OCI-LY7 (cell line): Measurements from ENCODE around the gene RNF224. TPM values are rescaled to one million over a fixed set of nuclear protein-coding genes. Genes with fewer than 3 reads are reported as not detected.
A peak's percentile ranks its signal among the peaks of the same experiment; 100 is the strongest.

Experiments
- BruUV-seq: library from RNA; stranded (reverse); fragments of 400-500 nt; replicated peaks from 2 replicates; lab custom pipeline; 2021; lab: Mats Ljungman, UMichigan
- CTCF ChIA-PET: fragments of 300-600 bp; sonication (Branson Sonifier 250); formaldehyde crosslinking; loops from one replicate; lab custom pipeline; 2022; ENCODE audit warnings: antibody characterized with exemption; ENCODE audit not compliant: unreplicated experiment; lab: Charles Lee
- POLR2A ChIA-PET: fragments of 300-600 bp; sonication (Branson Sonifier 250); formaldehyde crosslinking; loops from one replicate; lab custom pipeline; 2022; ENCODE audit warnings: antibody characterized with exemption; lab: Charles Lee
- DNase-seq: peaks from one replicate; pipeline ENCODE4 v3.0.0-alpha.2; 2015; ENCODE audit warnings: low spot score
- H2AFZ ChIP-seq: fragments of 200-600 bp; sonication (generic), shearing (Covaris generic); 2 replicates; pipeline ENCODE4 v1.6.1; 2014; ENCODE audit warnings: mild to moderate bottlenecking, antibody characterized with exemption, low read length, moderate library complexity
- H3K27ac ChIP-seq: fragments of 200-600 bp; sonication (generic); 2 replicates; pipeline ENCODE4 v1.5.1; 2014; ENCODE audit warnings: mixed run types, low read depth, mild to moderate bottlenecking, moderate library complexity, low read length, inconsistent platforms; ENCODE audit not compliant: poor library complexity, severe bottlenecking
- H3K36me3 ChIP-seq: fragments of 200-600 bp; sonication (generic); 2 replicates; pipeline ENCODE4 v1.6.1; 2014; ENCODE audit warnings: mild to moderate bottlenecking, antibody characterized with exemption, low read length, moderate library complexity, mixed read lengths; ENCODE audit not compliant: insufficient read depth
- H3K4me1 ChIP-seq: fragments of 200-600 bp; sonication (generic); 2 replicates; pipeline ENCODE4 v1.5.1; 2014; ENCODE audit warnings: mild to moderate bottlenecking, low read length; ENCODE audit not compliant: insufficient read depth, poor library complexity, severe bottlenecking
- H3K4me2 ChIP-seq: fragments of 200-600 bp; sonication (generic); 2 replicates; pipeline ENCODE4 v1.6.1; 2014; ENCODE audit warnings: mild to moderate bottlenecking, low read length
- H3K4me3 ChIP-seq: fragments of 200-600 bp; sonication (generic); 2 replicates; pipeline ENCODE4 v1.5.1; 2014; ENCODE audit warnings: mild to moderate bottlenecking, low read depth, low read length; ENCODE audit not compliant: poor library complexity, severe bottlenecking
- H3K79me2 ChIP-seq: fragments of 200-600 bp; sonication (generic); 2 replicates; pipeline ENCODE4 v1.6.1; 2016; ENCODE audit warnings: low read depth, mild to moderate bottlenecking, low read length, moderate library complexity, mixed read lengths; ENCODE audit not compliant: insufficient read depth
- H3K9me2 ChIP-seq: fragments of 200-600 bp; sonication (generic); 2 replicates; pipeline ENCODE4 v1.6.1; 2016; ENCODE audit warnings: mild to moderate bottlenecking, low read length, mixed read lengths; ENCODE audit not compliant: insufficient read depth
- H3K9me3 ChIP-seq: fragments of 200-600 bp; sonication (generic); 2 replicates; pipeline ENCODE4 v1.6.1; 2014; ENCODE audit warnings: mild to moderate bottlenecking, mixed run types, low read length, mixed read lengths
- H4K20me1 ChIP-seq: fragments of 200-600 bp; sonication (generic); 2 replicates; pipeline ENCODE4 v1.6.1; 2014; ENCODE audit warnings: mild to moderate bottlenecking, antibody characterized with exemption, low read length, moderate library complexity, mixed read lengths; ENCODE audit not compliant: insufficient read depth
- EZH2phosphoT487 ChIP-seq: fragments of 200-600 bp; sonication (generic); IDR thresholded peaks from 2 replicates; pipeline ENCODE4 v1.6.1; 2018; ENCODE audit warnings: low read depth, borderline replicate concordance, mild to moderate bottlenecking, mixed run types, antibody characterized with exemption, low read length, moderate library complexity, mixed read lengths
- intact Hi-C: fragments of 100-400 bp; cut with micrococcal nuclease; formaldehyde crosslinking; loops from one replicate; pipeline ENCODE4 v1.10.0; 2022; ENCODE audit not compliant: unreplicated experiment
- total RNA-seq, 2 experiments: library from RNA; depleted of rRNA in 1 of 2; stranded (reverse); fragments of >200 nt in 1 of 2; shearing (Covaris generic) in 1 of 2; gene quantifications; 2 replicates each; pipeline ENCODE4 v1.2.3, GENCODE V29; 2014 to 2022
- TF ChIP-seq, protein P1 (sequence below): fragments of 200-600 bp; sonication (generic); conservative IDR thresholded peaks from 2 replicates; pipeline ENCODE4 v1.5.1; 2014; ENCODE audit warnings: mild to moderate bottlenecking, antibody characterized with exemption, low read length, moderate library complexity, mixed read lengths

Gene RNF224
- total RNA-seq, 2 experiments from 2014 or later = 0.13 to 0.30 TPM

GRCh38 chr9:137251490-137252268 is 24.4 kb downstream of the RNF224 start:
- H3K36me3 ChIP-seq = peaks cover 13% of the 10 kb centered on the region; the same call in 1 of the 2 replicates
- H3K9me3 ChIP-seq = no peaks in the 10 kb centered on the region
- H3K79me2 ChIP-seq = peaks cover 14% of the 10 kb centered on the region
- POLR2A ChIA-PET = no interaction called here
- H3K4me3 ChIP-seq = no peak overlapping the region
- no peak for TF ChIP-seq EZH2phosphoT487
- TF ChIP-seq, protein P1, sequence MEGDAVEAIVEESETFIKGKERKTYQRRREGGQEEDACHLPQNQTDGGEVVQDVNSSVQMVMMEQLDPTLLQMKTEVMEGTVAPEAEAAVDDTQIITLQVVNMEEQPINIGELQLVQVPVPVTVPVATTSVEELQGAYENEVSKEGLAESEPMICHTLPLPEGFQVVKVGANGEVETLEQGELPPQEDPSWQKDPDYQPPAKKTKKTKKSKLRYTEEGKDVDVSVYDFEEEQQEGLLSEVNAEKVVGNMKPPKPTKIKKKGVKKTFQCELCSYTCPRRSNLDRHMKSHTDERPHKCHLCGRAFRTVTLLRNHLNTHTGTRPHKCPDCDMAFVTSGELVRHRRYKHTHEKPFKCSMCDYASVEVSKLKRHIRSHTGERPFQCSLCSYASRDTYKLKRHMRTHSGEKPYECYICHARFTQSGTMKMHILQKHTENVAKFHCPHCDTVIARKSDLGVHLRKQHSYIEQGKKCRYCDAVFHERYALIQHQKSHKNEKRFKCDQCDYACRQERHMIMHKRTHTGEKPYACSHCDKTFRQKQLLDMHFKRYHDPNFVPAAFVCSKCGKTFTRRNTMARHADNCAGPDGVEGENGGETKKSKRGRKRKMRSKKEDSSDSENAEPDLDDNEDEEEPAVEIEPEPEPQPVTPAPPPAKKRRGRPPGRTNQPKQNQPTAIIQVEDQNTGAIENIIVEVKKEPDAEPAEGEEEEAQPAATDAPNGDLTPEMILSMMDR = no peak
- H3K9me2 ChIP-seq = no peaks in the 10 kb centered on the region
- H2AFZ ChIP-seq = no peak overlapping the region
- intact Hi-C loops = no loop called here
- peaks cover 42% of the 10 kb centered on the region for H3K4me1 ChIP-seq
- no peak for DNase-seq
- CTCF ChIA-PET = interaction anchor here (0.6 kb wide), 1 partner anchor 91 kb away, joined by 8 read pairs; no protein-coding TSS in a partner anchor
- no TSS peak for BruUV-seq
- peaks cover 5% of the 10 kb centered on the region; the same call in 1 of the 2 replicates for H4K20me1 ChIP-seq
- H3K27ac ChIP-seq = no peak overlapping the region
- peak overlapping the region; percentile 94; the same call in 1 of the 2 replicates for H3K4me2 ChIP-seq

DNA sequence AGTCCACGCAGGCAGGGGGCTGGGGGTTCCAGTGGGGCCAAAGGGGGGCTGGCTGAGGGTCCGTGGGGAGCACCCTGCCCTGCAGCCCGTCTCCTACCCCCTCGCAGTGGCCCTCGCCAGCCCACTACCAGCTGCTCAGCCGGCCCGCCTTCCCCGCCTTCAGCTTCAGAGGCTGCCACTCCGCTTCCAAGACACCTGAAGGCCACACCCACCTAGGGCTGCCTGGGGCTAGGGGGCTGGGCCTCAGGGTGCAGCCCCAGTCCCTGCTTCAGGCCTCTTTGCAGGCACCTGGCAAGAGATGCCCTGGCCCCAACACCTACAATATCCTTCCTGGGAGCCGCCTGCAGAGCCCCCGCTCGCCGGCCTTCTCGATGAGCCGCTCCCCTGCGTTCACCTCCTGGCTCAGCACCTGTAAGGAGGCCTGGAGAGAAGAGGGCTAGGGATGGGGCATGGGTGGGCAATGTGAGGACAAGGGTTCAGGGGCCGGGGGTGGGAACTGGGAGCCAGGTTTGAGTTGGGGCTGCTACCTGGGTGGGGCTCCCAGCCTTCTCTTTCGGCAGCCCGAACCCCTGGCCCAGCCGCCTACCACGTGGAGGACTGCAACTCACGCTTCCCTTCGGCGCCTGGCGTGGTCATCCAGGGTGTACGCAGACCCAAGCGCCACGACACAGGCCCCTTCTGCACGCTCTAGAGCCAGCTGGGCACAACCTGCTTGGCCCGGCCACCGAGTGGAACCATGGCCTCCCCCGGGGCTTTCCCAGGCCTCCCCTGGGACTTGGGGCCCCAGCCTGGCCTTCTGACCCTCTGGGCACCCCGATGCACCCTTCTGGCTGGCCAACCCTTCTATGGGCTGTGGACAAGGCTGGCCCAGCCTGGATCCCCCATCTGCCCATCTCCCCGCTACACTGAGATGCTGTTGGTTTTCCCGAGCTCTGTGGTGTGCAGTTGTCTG is 25.5 kb downstream of the RNF224 start:
- H3K9me3 ChIP-seq = no peaks in the 10 kb centered on the region
- peak; percentile 76 for DNase-seq
- H3K4me2 ChIP-seq = peak overlapping the region; percentile 94
- peaks cover 5% of the 10 kb centered on the region; the same call in 1 of the 2 replicates for H4K20me1 ChIP-seq
- no peak for TF ChIP-seq EZH2phosphoT487
- TF ChIP-seq, protein P1 = no peak
- peaks cover 20% of the 10 kb centered on the region; the same call in 1 of the 2 replicates for H3K36me3 ChIP-seq
- no peaks in the 10 kb centered on the region for H3K9me2 ChIP-seq
- H3K4me1 ChIP-seq = peaks cover 43% of the 10 kb centered on the region
- POLR2A ChIA-PET = interaction anchor here (1.0 to 4.4 kb wide), 4 partner anchors 10 to 22 kb away, joined by 3 to 26 read pairs (median 8); partner anchors contain the start of gene TUBB4B
- peak overlapping the region; percentile 98 for H3K4me3 ChIP-seq
- H3K79me2 ChIP-seq = peaks cover 20% of the 10 kb centered on the region
- H2AFZ ChIP-seq = no peak overlapping the region
- peak overlapping the region; percentile 58 for H3K27ac ChIP-seq
- intact Hi-C loops = no loop called here
- CTCF ChIA-PET = interaction anchor here (0.6 kb wide), 1 partner anchor 90 kb away, joined by 8 read pairs; no protein-coding TSS in a partner anchor
- no TSS peak for BruUV-seq
